ENCODE results near the gene STON2. TPM values are rescaled to one million over a fixed set of nuclear protein-coding genes. Genes with fewer than 3 reads are reported as not detected.

Gene STON2
- total RNA-seq, 1 donor from 2014 or later, result 77.2 TPM

- Mint-ChIP-seq H3K4me1 (ENCODE audit: low read depth) (peaks cover 27% of the 10 kb centered on the region), H3K36me3 (ENCODE audit: insufficient read depth) (peaks cover 10% of the 10 kb centered on the region), H3K27ac (peak overlapping the region; percentile 99), H3K4me3 (ENCODE audit: low read depth) (peak overlapping the region; percentile 97), H3K27me3 (no peaks in the 10 kb centered on the region), H3K9me3 (ENCODE audit: low read depth) (no peaks in the 10 kb centered on the region)
- no peak for DNase-seq (ENCODE audit: low spot score, unreplicated experiment)
- TF ChIP-seq CTCF (IDR thresholded peaks at IDR 0.05; ENCODE audit: unreplicated experiment), result no peak
These were observed 180.2 kb downstream of the STON2 start for GRCh38 chr14:81219759-81220579.

- peaks cover 10% of the 10 kb centered on the region for H3K36me3 Mint-ChIP-seq (ENCODE audit: insufficient read depth)
- peak; percentile 86 for DNase-seq (ENCODE audit: low spot score, unreplicated experiment)
- TF ChIP-seq CTCF (IDR thresholded peaks at IDR 0.05; ENCODE audit: unreplicated experiment), result no peak
- peaks cover 27% of the 10 kb centered on the region for H3K4me1 Mint-ChIP-seq (ENCODE audit: low read depth)
- H3K9me3 Mint-ChIP-seq (ENCODE audit: low read depth), result no peaks in the 10 kb centered on the region
- H3K27me3 Mint-ChIP-seq, result no peaks in the 10 kb centered on the region
- peak overlapping the region; percentile 97 for H3K4me3 Mint-ChIP-seq (ENCODE audit: low read depth)
- peak overlapping the region; percentile 99 for H3K27ac Mint-ChIP-seq
These were observed 180.8 kb downstream of the STON2 start for GRCh38 chr14:81219210-81219758.

- Mint-ChIP-seq H3K36me3 (ENCODE audit: insufficient read depth) (peaks cover 15% of the 10 kb centered on the region), H3K27ac (no peak overlapping the region), H3K4me1 (ENCODE audit: low read depth) (peaks cover 7% of the 10 kb centered on the region), H3K4me3 (ENCODE audit: low read depth) (no peak overlapping the region), H3K27me3 (no peaks in the 10 kb centered on the region), H3K9me3 (ENCODE audit: low read depth) (no peaks in the 10 kb centered on the region)
- no peak for DNase-seq (ENCODE audit: low spot score, unreplicated experiment)
- peak; percentile 64 for TF ChIP-seq CTCF (IDR thresholded peaks at IDR 0.05; ENCODE audit: unreplicated experiment)
These were observed 188.3 kb downstream of the STON2 start for GRCh38 chr14:81211844-81212243.

Other genes starting within 250 kb of the STON2 start
- 29.7 and 33.4 TPM in 2 replicates for gene GTF2A1, start 179.4 kb downstream of the STON2 start, total RNA-seq
- gene SEL1L, start 133.5 kb upstream of the STON2 start, total RNA-seq, result 68.3 and 72.2 TPM in 2 replicates